Neural cell (in vitro differentiated cells): ENCODE measurements around the gene GTF2A1. TPM values are rescaled to one million over a fixed set of nuclear protein-coding genes. Genes with fewer than 3 reads are reported as not detected.

ENCODE experiments used
- H2AFZ ChIP-seq: fragments of 200-600, 300-800 bp; sonication (generic), shearing (Covaris generic); 2 replicates; pipeline ENCODE4 v1.6.0; 2014; ENCODE audit warnings: low read depth, mild to moderate bottlenecking, antibody characterized with exemption, low read length, moderate library complexity
- H3F3A ChIP-seq: fragments of 200-600 bp; shearing (Covaris generic); 2 replicates; pipeline ENCODE4 v1.6.1; 2016; ENCODE audit warnings: mild to moderate bottlenecking, moderate library complexity, mixed read lengths, antibody characterized with exemption, low read length; ENCODE audit not compliant: insufficient read depth, poor library complexity, severe bottlenecking
- H3K27ac ChIP-seq: fragments of 200-600, 300-800 bp; sonication (generic), shearing (Covaris generic); 2 replicates; pipeline ENCODE4 v1.5.1; 2014; ENCODE audit warnings: mild to moderate bottlenecking, low read length, moderate library complexity
- H3K27me3 ChIP-seq: fragments of 300-800, 200-600 bp; sonication (generic), shearing (Covaris generic); 2 replicates; pipeline ENCODE4 v1.6.0; 2014; ENCODE audit warnings: mild to moderate bottlenecking, low read depth, low read length, moderate library complexity; ENCODE audit not compliant: insufficient read depth
- H3K36me3 ChIP-seq: fragments of 300-800, 200-600 bp; sonication (generic), shearing (Covaris generic); 2 replicates; pipeline ENCODE4 v1.5.1; 2014; ENCODE audit warnings: mild to moderate bottlenecking, antibody characterized with exemption, low read length, moderate library complexity; ENCODE audit not compliant: insufficient read depth
- H3K4me2 ChIP-seq: fragments of 300-800, 200-600 bp; sonication (generic), shearing (Covaris generic); 2 replicates; pipeline ENCODE4 v1.6.0; 2014; ENCODE audit warnings: mild to moderate bottlenecking, low read length
- H3K4me3 ChIP-seq: fragments of 300-800, 200-600 bp; sonication (generic), shearing (Covaris generic); 2 replicates; pipeline ENCODE4 v1.5.1; 2014; ENCODE audit warnings: mild to moderate bottlenecking, low read length, moderate library complexity
- H3K79me2 ChIP-seq: fragments of 200-600 bp; shearing (Covaris generic); replicated peaks from 2 replicates; pipeline ENCODE4 v1.6.0; 2014; ENCODE audit warnings: mild to moderate bottlenecking, low read length, moderate library complexity; ENCODE audit not compliant: insufficient read depth
- H3K9ac ChIP-seq: fragments of 300-800, 200-600 bp; sonication (generic), shearing (Covaris generic); 2 replicates; pipeline ENCODE4 v1.6.1; 2016; ENCODE audit warnings: mild to moderate bottlenecking, low read length, mixed read lengths
- H3K9me2 ChIP-seq: fragments of 200-600 bp; shearing (Covaris generic); 2 replicates; pipeline ENCODE4 v1.6.1; 2016; ENCODE audit warnings: mild to moderate bottlenecking, low read length, mixed read lengths; ENCODE audit not compliant: insufficient read depth
- H3K9me3 ChIP-seq: fragments of 200-600, 300-800 bp; sonication (generic), shearing (Covaris generic); 2 replicates; pipeline ENCODE4 v1.6.1; 2016; ENCODE audit warnings: mild to moderate bottlenecking, mixed run types, low read length, moderate library complexity, mixed read lengths
- H4K20me1 ChIP-seq: fragments of 200-600 bp; shearing (Covaris generic); 2 replicates; pipeline ENCODE4 v1.6.1; 2016; ENCODE audit warnings: mild to moderate bottlenecking, mixed run types; ENCODE audit not compliant: insufficient read depth
- EP300 ChIP-seq: fragments of 450-650 bp; conservative IDR thresholded peaks from 2 replicates; pipeline ENCODE4 v1.6.1; 2014; ENCODE audit warnings: antibody characterized with exemption, mild to moderate bottlenecking, moderate library complexity; ENCODE audit not compliant: poor library complexity, severe bottlenecking
- EZH2 ChIP-seq: fragments of 200-600, 300-800 bp; shearing (Covaris generic), sonication (generic); IDR thresholded peaks from 2 replicates; pipeline ENCODE4 v1.6.1; 2014; ENCODE audit warnings: antibody characterized with exemption, low read length, borderline replicate concordance, mild to moderate bottlenecking; ENCODE audit not compliant: insufficient read depth, poor library complexity, severe bottlenecking
- MXI1 ChIP-seq: fragments of 450-650 bp; conservative IDR thresholded peaks from 2 replicates; pipeline ENCODE4 v1.6.1; 2014; ENCODE audit warnings: antibody characterized with exemption, mild to moderate bottlenecking; ENCODE audit not compliant: poor library complexity, severe bottlenecking
- POLR2AphosphoS5 ChIP-seq: IDR thresholded peaks from 2 replicates; pipeline ENCODE4 v1.6.1; 2012
- RAD21 ChIP-seq: fragments of 450-650 bp; conservative IDR thresholded peaks from 2 replicates; pipeline ENCODE4 v1.6.1; 2014; ENCODE audit warnings: antibody characterized with exemption, mild to moderate bottlenecking, moderate library complexity
- REST ChIP-seq: IDR thresholded peaks from 2 replicates; pipeline ENCODE4 v1.6.1; 2012; ENCODE audit warnings: borderline replicate concordance
- SMC3 ChIP-seq: fragments of 450-650 bp; conservative IDR thresholded peaks from 2 replicates; pipeline ENCODE4 v1.6.1; 2014; ENCODE audit warnings: antibody characterized with exemption, mild to moderate bottlenecking, moderate library complexity; ENCODE audit not compliant: poor library complexity
- TAF1 ChIP-seq: IDR thresholded peaks from 2 replicates; pipeline ENCODE4 v1.6.1; 2012; ENCODE audit warnings: low read depth
- polyA plus RNA-seq: library from polyadenylated mRNA; depleted of rRNA; stranded (reverse); fragments of >200 nt; gene quantifications from 2 replicates; pipeline ENCODE4 v1.2.3, GENCODE V29; 2014
- TF ChIP-seq, protein P1 (sequence below): fragments of 450-650 bp; IDR thresholded peaks from 2 replicates; pipeline ENCODE4 v1.5.1; 2014; ENCODE audit warnings: antibody characterized with exemption, mild to moderate bottlenecking, moderate library complexity; ENCODE audit not compliant: poor library complexity, severe bottlenecking

GTF2A1 gene
- polyA plus RNA-seq, 1 donor from 2014 or later: 37.3 TPM

DNA sequence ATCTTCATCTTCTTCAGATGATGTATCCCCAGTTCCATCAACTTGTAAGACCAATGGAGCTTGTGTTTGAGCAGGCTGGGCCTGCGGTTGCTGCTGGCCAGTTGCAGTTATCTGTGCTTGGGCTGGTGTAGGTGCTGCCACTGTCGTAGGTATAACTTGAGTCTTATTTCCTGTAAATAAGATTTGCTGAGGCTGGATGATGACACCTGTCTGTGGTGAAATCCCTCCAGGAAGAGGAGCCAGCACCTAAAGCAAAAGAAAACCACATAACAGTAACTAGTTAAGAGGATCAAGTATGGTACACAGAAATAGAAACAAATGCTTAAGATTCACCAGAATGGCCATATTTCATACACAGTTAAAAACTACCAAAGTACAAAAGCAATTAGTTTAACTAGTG lies 28.2 kb downstream of the GTF2A1 start:
- no peaks in the 10 kb centered on the region for H3K9me3 ChIP-seq
- TF ChIP-seq RAD21 (no peak), TAF1 (no peak), EP300 (no peak), MXI1 (no peak), REST (no peak), POLR2AphosphoS5 (no peak), SMC3 (no peak), EZH2 (no peak)
- TF ChIP-seq, protein P1, sequence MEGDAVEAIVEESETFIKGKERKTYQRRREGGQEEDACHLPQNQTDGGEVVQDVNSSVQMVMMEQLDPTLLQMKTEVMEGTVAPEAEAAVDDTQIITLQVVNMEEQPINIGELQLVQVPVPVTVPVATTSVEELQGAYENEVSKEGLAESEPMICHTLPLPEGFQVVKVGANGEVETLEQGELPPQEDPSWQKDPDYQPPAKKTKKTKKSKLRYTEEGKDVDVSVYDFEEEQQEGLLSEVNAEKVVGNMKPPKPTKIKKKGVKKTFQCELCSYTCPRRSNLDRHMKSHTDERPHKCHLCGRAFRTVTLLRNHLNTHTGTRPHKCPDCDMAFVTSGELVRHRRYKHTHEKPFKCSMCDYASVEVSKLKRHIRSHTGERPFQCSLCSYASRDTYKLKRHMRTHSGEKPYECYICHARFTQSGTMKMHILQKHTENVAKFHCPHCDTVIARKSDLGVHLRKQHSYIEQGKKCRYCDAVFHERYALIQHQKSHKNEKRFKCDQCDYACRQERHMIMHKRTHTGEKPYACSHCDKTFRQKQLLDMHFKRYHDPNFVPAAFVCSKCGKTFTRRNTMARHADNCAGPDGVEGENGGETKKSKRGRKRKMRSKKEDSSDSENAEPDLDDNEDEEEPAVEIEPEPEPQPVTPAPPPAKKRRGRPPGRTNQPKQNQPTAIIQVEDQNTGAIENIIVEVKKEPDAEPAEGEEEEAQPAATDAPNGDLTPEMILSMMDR: no peak
- peaks cover 7% of the 10 kb centered on the region for H3K36me3 ChIP-seq
- H4K20me1 ChIP-seq: no peaks in the 10 kb centered on the region
- no peak overlapping the region for H3K4me2 ChIP-seq
- H3K79me2 ChIP-seq: peaks cover 5% of the 10 kb centered on the region
- H3K27ac ChIP-seq: no peak overlapping the region
- H3K9me2 ChIP-seq: no peaks in the 10 kb centered on the region
- H3K4me3 ChIP-seq: no peak overlapping the region
- H3K27me3 ChIP-seq: no peaks in the 10 kb centered on the region
- no peak overlapping the region for H3K9ac ChIP-seq
- H3F3A ChIP-seq: no peaks in the 10 kb centered on the region
- H2AFZ ChIP-seq: no peak overlapping the region

GRCh38 chr14:81187832-81188522 lies 32.8 kb downstream of the GTF2A1 start:
- H2AFZ ChIP-seq: no peak overlapping the region

More at GRCh38 chr14:81187832-81188522, 32.8 kb downstream of the GTF2A1 start:
- no peaks in the 10 kb centered on the region for H3K9me3 ChIP-seq
- H4K20me1 ChIP-seq: no peaks in the 10 kb centered on the region
- H3F3A ChIP-seq: no peaks in the 10 kb centered on the region
- peaks cover 6% of the 10 kb centered on the region for H3K36me3 ChIP-seq
- peaks cover 9% of the 10 kb centered on the region for H3K79me2 ChIP-seq
- TF ChIP-seq SMC3: no peak
- no peak for TF ChIP-seq POLR2AphosphoS5
- no peak for TF ChIP-seq EZH2
- no peak for TF ChIP-seq MXI1
- TF ChIP-seq REST: no peak
- TF ChIP-seq EP300: no peak
- TF ChIP-seq, protein P1: no peak
- TF ChIP-seq RAD21: no peak
- H3K9ac ChIP-seq: no peak overlapping the region
- H3K27ac ChIP-seq: no peak overlapping the region
- H3K27me3 ChIP-seq: no peaks in the 10 kb centered on the region
- H3K9me2 ChIP-seq: no peaks in the 10 kb centered on the region
- H3K4me2 ChIP-seq: no peak overlapping the region
- no peak overlapping the region for H3K4me3 ChIP-seq
